NB4 (cell line): ENCODE measurements around the gene KANSL3.

Experiments used
- DNase-seq: peaks from one replicate; pipeline ENCODE4 v3.0.0; 2010; ENCODE audit warnings: low read depth
- H3K4me3 ChIP-seq: one replicate; pipeline ENCODE4 v1.5.1; 2011; ENCODE audit warnings: mild to moderate bottlenecking, low read depth, low read length, moderate library complexity
- MYC ChIP-seq: IDR thresholded peaks from 2 replicates; pipeline ENCODE4 v1.6.1; 2011; ENCODE audit warnings: low read depth, low read length
- POLR2A ChIP-seq: IDR thresholded peaks from 2 replicates; pipeline ENCODE4 v1.6.1; 2011; ENCODE audit warnings: mild to moderate bottlenecking; ENCODE audit not compliant: insufficient read length; ENCODE audit errors: extremely low read depth
- TF ChIP-seq, protein P1 (sequence below): IDR thresholded peaks from 2 replicates; pipeline ENCODE4 v1.6.1; 2011; ENCODE audit warnings: low read depth, low read length
- TF ChIP-seq, protein P2 (sequence below): IDR thresholded peaks from one replicate; pipeline ENCODE4 v1.5.1; 2012; ENCODE audit warnings: low read depth, low read length

KANSL3 gene

DNA sequence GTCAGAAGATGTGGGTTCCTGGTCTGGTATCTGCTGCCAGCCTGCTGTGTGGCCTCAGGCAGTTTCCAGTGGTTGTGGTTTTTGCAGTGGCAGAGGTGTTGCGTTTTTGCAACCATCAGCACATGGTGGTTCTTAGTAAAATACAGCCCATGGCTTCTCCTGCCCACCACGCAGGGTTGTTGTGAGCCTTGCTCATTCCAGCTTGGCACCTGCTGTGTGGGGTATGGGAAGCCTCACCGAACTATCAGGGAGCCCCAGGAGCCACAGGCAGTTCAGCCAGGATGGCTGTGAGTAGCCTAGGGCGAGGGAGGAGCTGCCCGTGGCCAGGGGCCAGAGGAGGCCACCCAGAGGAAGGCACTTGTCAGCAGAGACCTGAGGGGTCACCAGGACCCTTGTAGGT is 91.8 kb downstream of the KANSL3 start:
- no peak overlapping the region for H3K4me3 ChIP-seq
- TF ChIP-seq POLR2A = no peak
- TF ChIP-seq, protein P1, sequence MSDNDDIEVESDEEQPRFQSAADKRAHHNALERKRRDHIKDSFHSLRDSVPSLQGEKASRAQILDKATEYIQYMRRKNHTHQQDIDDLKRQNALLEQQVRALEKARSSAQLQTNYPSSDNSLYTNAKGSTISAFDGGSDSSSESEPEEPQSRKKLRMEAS = no peak
- TF ChIP-seq MYC = no peak
- TF ChIP-seq, protein P2, sequence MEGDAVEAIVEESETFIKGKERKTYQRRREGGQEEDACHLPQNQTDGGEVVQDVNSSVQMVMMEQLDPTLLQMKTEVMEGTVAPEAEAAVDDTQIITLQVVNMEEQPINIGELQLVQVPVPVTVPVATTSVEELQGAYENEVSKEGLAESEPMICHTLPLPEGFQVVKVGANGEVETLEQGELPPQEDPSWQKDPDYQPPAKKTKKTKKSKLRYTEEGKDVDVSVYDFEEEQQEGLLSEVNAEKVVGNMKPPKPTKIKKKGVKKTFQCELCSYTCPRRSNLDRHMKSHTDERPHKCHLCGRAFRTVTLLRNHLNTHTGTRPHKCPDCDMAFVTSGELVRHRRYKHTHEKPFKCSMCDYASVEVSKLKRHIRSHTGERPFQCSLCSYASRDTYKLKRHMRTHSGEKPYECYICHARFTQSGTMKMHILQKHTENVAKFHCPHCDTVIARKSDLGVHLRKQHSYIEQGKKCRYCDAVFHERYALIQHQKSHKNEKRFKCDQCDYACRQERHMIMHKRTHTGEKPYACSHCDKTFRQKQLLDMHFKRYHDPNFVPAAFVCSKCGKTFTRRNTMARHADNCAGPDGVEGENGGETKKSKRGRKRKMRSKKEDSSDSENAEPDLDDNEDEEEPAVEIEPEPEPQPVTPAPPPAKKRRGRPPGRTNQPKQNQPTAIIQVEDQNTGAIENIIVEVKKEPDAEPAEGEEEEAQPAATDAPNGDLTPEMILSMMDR = no peak
- no peak for DNase-seq
